ENCODE measurements around the gene CASP2. TPM values are rescaled to one million over a fixed set of nuclear protein-coding genes. Genes with fewer than 3 reads are reported as not detected.

Gene CASP2
- polyA plus RNA-seq, 1 of the 3 experiments (the other 2 are of a cell fraction): 19.7 TPM

GRCh38 chr7:143285470-143285778, 2.7 kb upstream of the CASP2 start (continued):
- TF ChIP-seq RFX5 (IDR thresholded peaks at IDR 0.05; ENCODE audit: low read length) (no peak), EP300 (IDR thresholded peaks at IDR 0.05; ENCODE audit: borderline replicate concordance in 1 of 2, low read depth in 1 of 2, low read length in 1 of 2) (no peak), RXRA (IDR thresholded peaks at IDR 0.05; ENCODE audit: borderline replicate concordance, low read depth) (no peak), ELF1 (IDR thresholded peaks at IDR 0.05) (no peak), RCOR1 (IDR thresholded peaks at IDR 0.05; ENCODE audit: low read length) (no peak), GATA2 (CRISPR knock-in tag; IDR thresholded peaks at IDR 0.05) (no peak)

DNA sequence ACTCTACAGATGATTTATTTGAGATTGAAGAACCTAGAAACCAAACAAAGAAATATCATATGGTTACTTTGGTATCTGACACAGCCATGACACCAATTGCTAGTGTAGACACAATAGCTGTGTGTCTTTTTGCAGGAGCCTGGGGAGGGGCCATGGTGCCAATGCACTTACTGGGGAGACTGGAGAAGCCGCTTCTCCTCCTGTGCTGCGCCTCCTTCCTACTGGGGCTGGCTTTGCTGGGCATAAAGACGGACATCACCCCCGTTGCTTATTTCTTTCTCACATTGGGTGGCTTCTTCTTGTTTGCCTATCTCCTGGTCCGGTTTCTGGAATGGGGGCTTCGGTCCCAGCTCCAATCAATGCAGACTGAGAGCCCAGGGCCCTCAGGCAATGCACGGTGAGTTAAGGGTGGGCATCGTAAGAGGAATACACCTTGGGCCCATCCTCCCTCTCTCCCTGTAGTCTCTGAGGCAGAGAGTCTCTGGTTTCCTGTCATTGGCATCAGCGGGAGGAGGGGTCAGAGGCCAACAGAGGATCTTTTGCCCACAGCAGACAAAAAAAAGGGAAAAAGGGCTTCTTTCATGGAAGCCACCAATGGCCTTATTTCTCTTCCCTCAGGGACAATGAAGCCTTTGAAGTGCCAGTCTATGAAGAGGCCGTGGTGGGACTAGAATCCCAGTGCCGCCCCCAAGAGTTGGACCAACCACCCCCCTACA, 2.2 kb upstream of the CASP2 start:
- no peaks in the 10 kb centered on the region for H3K27me3 ChIP-seq (ENCODE audit: insufficient read depth)
- H3F3A ChIP-seq (replicated peaks; ENCODE audit: insufficient read depth): no peaks in the 10 kb centered on the region
- H3K9me3 ChIP-seq: no peaks in the 10 kb centered on the region
- H3K4me2 ChIP-seq: no peak overlapping the region
- no peaks in the 10 kb centered on the region for H3K9me2 ChIP-seq
- peaks cover 14 to 26% of the 10 kb centered on the region in 2 experiments; a peak in 3 of 4 replicates for H3K4me1 ChIP-seq (ENCODE audit: control insufficient read depth in 1 of 2, insufficient read depth in 2 of 2, low read depth in 1 of 2, low read length in 1 of 2)
- H3K27ac ChIP-seq (ENCODE audit: low read depth in 2 of 2, low read length in 1 of 2): no peak overlapping the region
- H2AFZ ChIP-seq (ENCODE audit: low read depth): no peak overlapping the region
- H3K4me3 ChIP-seq (ENCODE audit: low read depth in 2 of 2, low read length in 1 of 2): no peak overlapping the region
- POLR2A ChIA-PET: no interaction called here
- peaks cover 26% of the 10 kb centered on the region for H3K79me2 ChIP-seq (ENCODE audit: insufficient read depth)
- CTCF ChIA-PET: interaction anchor here (3.2 kb wide), 1 partner anchor 45 kb away, joined by 13 read pairs; no protein-coding TSS in a partner anchor
- DNase-seq: no peak
- 96% methylated on average over 11 of the region's 11 CpGs for WGBS (ENCODE audit: low lambda C conversion rate)
- H4K20me1 ChIP-seq (ENCODE audit: insufficient read depth): peaks cover 14% of the 10 kb centered on the region; the same call in 1 of the 2 replicates
- no peak overlapping the region for H3K9ac ChIP-seq
- TF ChIP-seq USF2 (IDR thresholded peaks at IDR 0.05; ENCODE audit: borderline replicate concordance, low read depth, low read length): no peak
- no peak for TF ChIP-seq CHD2 (IDR thresholded peaks at IDR 0.05; ENCODE audit: low read length, partially characterized antibody)
- TF ChIP-seq, protein P1, sequence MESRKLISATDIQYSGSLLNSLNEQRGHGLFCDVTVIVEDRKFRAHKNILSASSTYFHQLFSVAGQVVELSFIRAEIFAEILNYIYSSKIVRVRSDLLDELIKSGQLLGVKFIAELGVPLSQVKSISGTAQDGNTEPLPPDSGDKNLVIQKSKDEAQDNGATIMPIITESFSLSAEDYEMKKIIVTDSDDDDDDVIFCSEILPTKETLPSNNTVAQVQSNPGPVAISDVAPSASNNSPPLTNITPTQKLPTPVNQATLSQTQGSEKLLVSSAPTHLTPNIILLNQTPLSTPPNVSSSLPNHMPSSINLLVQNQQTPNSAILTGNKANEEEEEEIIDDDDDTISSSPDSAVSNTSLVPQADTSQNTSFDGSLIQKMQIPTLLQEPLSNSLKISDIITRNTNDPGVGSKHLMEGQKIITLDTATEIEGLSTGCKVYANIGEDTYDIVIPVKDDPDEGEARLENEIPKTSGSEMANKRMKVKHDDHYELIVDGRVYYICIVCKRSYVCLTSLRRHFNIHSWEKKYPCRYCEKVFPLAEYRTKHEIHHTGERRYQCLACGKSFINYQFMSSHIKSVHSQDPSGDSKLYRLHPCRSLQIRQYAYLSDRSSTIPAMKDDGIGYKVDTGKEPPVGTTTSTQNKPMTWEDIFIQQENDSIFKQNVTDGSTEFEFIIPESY (IDR thresholded peaks at IDR 0.05; ENCODE audit: borderline replicate concordance, low read depth): no peak
- no peak for TF ChIP-seq RAD21 (IDR thresholded peaks at IDR 0.05; ENCODE audit: low read length)
- TF ChIP-seq MXI1 (IDR thresholded peaks at IDR 0.05; ENCODE audit: low read depth, low read length): no peak
- no peak for TF ChIP-seq FOSL2 (IDR thresholded peaks at IDR 0.05; ENCODE audit: borderline replicate concordance, low read depth)
- no peak for TF ChIP-seq JUND (IDR thresholded peaks at IDR 0.05)
- no peak for TF ChIP-seq MEF2A (IDR thresholded peaks at IDR 0.05; ENCODE audit: borderline replicate concordance, low read depth)
- TF ChIP-seq NFIC (IDR thresholded peaks at IDR 0.05; ENCODE audit: borderline replicate concordance): no peak
- TF ChIP-seq, protein P2, sequence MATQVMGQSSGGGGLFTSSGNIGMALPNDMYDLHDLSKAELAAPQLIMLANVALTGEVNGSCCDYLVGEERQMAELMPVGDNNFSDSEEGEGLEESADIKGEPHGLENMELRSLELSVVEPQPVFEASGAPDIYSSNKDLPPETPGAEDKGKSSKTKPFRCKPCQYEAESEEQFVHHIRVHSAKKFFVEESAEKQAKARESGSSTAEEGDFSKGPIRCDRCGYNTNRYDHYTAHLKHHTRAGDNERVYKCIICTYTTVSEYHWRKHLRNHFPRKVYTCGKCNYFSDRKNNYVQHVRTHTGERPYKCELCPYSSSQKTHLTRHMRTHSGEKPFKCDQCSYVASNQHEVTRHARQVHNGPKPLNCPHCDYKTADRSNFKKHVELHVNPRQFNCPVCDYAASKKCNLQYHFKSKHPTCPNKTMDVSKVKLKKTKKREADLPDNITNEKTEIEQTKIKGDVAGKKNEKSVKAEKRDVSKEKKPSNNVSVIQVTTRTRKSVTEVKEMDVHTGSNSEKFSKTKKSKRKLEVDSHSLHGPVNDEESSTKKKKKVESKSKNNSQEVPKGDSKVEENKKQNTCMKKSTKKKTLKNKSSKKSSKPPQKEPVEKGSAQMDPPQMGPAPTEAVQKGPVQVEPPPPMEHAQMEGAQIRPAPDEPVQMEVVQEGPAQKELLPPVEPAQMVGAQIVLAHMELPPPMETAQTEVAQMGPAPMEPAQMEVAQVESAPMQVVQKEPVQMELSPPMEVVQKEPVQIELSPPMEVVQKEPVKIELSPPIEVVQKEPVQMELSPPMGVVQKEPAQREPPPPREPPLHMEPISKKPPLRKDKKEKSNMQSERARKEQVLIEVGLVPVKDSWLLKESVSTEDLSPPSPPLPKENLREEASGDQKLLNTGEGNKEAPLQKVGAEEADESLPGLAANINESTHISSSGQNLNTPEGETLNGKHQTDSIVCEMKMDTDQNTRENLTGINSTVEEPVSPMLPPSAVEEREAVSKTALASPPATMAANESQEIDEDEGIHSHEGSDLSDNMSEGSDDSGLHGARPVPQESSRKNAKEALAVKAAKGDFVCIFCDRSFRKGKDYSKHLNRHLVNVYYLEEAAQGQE (IDR thresholded peaks at IDR 0.05; ENCODE audit: low read depth, low read length): no peak
- TF ChIP-seq SIN3A (IDR thresholded peaks at IDR 0.05; ENCODE audit: borderline replicate concordance, low read depth, low read length): no peak
- TF ChIP-seq, protein P3, sequence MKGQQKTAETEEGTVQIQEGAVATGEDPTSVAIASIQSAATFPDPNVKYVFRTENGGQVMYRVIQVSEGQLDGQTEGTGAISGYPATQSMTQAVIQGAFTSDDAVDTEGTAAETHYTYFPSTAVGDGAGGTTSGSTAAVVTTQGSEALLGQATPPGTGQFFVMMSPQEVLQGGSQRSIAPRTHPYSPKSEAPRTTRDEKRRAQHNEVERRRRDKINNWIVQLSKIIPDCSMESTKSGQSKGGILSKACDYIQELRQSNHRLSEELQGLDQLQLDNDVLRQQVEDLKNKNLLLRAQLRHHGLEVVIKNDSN (IDR thresholded peaks at IDR 0.05; ENCODE audit: borderline replicate concordance, low read depth): no peak
- TF ChIP-seq YY1 (IDR thresholded peaks at IDR 0.05; ENCODE audit: low read depth): no peak
- no peak for TF ChIP-seq RXRA (IDR thresholded peaks at IDR 0.05; ENCODE audit: borderline replicate concordance, low read depth)
- TF ChIP-seq GABPA (IDR thresholded peaks at IDR 0.05; ENCODE audit: low read depth): no peak
- peaks cover 3 to 7% of the 10 kb centered on the region in 2 experiments for H3K36me3 ChIP-seq (replicated peaks in 1 of 2; ENCODE audit: control insufficient read depth in 1 of 2, insufficient read depth in 2 of 2, low read length in 1 of 2)

Measured in SK-N-SH (cell line).